CD4-positive, alpha-beta T cell (primary cell): ENCODE data around the gene NACA2. TPM values are rescaled to one million over a fixed set of nuclear protein-coding genes. Genes with fewer than 3 reads are reported as not detected.
"Not testable (repeated sequence)": the region's sequence is repeated elsewhere in the genome, so short reads cannot be mapped to it uniquely, and the experiment has no call there.

ENCODE experiments used
- ATAC-seq: fragments of 200-7000 bp; cut with Tn5 transposase; one replicate; pipeline ENCODE4 v1.10.0; 2022; ENCODE audit warnings: mild to moderate bottlenecking; ENCODE audit not compliant: poor library complexity
- CTCF ChIA-PET: fragments of 350-600 bp; sonication (Branson Sonifier 250); formaldehyde crosslinking; loops from one replicate; lab custom pipeline; 2021; ENCODE audit warnings: antibody characterized with exemption, inconsistent platforms; lab: Charles Lee
- POLR2A ChIA-PET: fragments of 350-600 bp; sonication (Branson Sonifier 250); formaldehyde crosslinking; loops from one replicate; lab custom pipeline; 2021; ENCODE audit warnings: antibody characterized with exemption, inconsistent platforms; lab: Charles Lee
- DNase-seq, 14 experiments: peaks; one replicate each; pipeline ENCODE4 v3.0.0-alpha.2; 2013 to 2020; ENCODE audit warnings: mixed read lengths in 2 of 14
- H3K27ac ChIP-seq, 2 donors: one replicate each; pipeline versions ENCODE4 v1.5.1 to v1.7.0; 2013; ENCODE audit warnings: low read length in 2 of 2, low read depth in 1 of 2, mild to moderate bottlenecking in 1 of 2
- H3K27me3 ChIP-seq, 2 experiments: 1 replicate in 1 of 2; 2 replicates in 1 of 2; pipeline versions ENCODE4 v1.6.1 to v1.7.0; 2013; ENCODE audit warnings: low read length in 2 of 2, control low read depth in 1 of 2, mild to moderate bottlenecking in 1 of 2, moderate library complexity in 1 of 2; ENCODE audit not compliant: insufficient read depth in 2 of 2, control insufficient read depth in 1 of 2
- H3K36me3 ChIP-seq: one replicate; pipeline ENCODE4 v1.6.1; 2013; ENCODE audit warnings: low read length, control low read depth; ENCODE audit not compliant: insufficient read depth
- H3K4me1 ChIP-seq: one replicate; pipeline ENCODE4 v1.6.1; 2013; ENCODE audit warnings: low read length, control low read depth; ENCODE audit not compliant: insufficient read depth
- H3K4me3 ChIP-seq: one replicate; pipeline ENCODE4 v1.5.1; 2013; ENCODE audit warnings: mild to moderate bottlenecking, low read length, moderate library complexity
- H3K9me3 ChIP-seq, 2 experiments: 1 replicate in 1 of 2; 2 replicates in 1 of 2; pipeline versions ENCODE4 v1.6.1 to v1.7.0; 2013; ENCODE audit warnings: low read length in 2 of 2, mild to moderate bottlenecking in 2 of 2, control low read depth in 1 of 2, moderate library complexity in 1 of 2; ENCODE audit not compliant: control insufficient read depth in 1 of 2, insufficient read depth in 1 of 2
- H3K27ac Mint-ChIP-seq: one replicate; pipeline ENCODE4 v1.8.0; 2020; ENCODE audit warnings: mixed read lengths
- H3K27me3 Mint-ChIP-seq: one replicate; pipeline ENCODE4 v1.8.0; 2021; ENCODE audit warnings: mixed read lengths
- H3K36me3 Mint-ChIP-seq: one replicate; pipeline ENCODE4 v1.8.0; 2021; ENCODE audit warnings: low read depth, mixed read lengths
- H3K4me1 Mint-ChIP-seq: one replicate; pipeline ENCODE4 v1.8.0; 2021; ENCODE audit warnings: low read depth, mixed read lengths
- H3K4me3 Mint-ChIP-seq: one replicate; pipeline ENCODE4 v1.8.0; 2020; ENCODE audit warnings: mild to moderate bottlenecking, mixed read lengths
- H3K9me3 Mint-ChIP-seq: one replicate; pipeline ENCODE4 v1.8.0; 2020; ENCODE audit warnings: mixed read lengths
- intact Hi-C, 2 experiments: fragments of 100-400 bp; cut with DNase I in 1 of 2; cut with micrococcal nuclease in 1 of 2; formaldehyde crosslinking; loops; one replicate each; pipeline versions ENCODE4 v1.15.1 to v1.9.0; 2023 to 2025; cut with DNase I, micrococcal nuclease
- total RNA-seq, 174 experiments: library from RNA in 2 of 174; stranded (reverse) in 2 of 174; gene quantifications; one replicate each; pipeline ENCODE4 v1.2.3 and lab custom pipeline; 2021 to 2026
- TF ChIP-seq, protein P1 (sequence below): fragments of 200-600 bp; IDR thresholded peaks from one replicate; pipeline ENCODE4 v1.8.0; 2022; ENCODE audit warnings: antibody characterized with exemption, mild to moderate bottlenecking

NACA2 gene
- total RNA-seq, 2 experiments from 2014 or later = not detected

DNA sequence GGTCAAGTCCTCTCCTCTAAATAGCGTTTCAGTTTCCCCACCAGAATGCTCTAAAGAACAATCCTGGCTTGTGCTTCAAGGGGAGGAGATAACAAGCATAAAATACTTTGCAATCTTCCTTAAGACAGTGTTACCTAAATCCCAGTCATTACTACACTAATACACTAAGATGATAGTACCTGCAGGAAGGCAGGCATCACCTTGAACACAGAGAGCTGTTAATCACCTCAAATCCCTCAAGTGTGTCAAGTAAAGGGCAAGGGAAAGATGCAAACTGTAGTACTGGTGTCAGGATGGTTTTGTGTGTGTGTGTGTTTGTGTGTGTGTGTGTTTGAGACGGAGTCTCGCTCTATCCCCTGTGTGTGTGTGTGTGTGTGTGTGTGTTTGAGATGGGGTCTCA lies 36.8 kb downstream of the NACA2 start:
- intact Hi-C loops = no loop called here
- DNase-seq = no peak
- TF ChIP-seq, protein P1, sequence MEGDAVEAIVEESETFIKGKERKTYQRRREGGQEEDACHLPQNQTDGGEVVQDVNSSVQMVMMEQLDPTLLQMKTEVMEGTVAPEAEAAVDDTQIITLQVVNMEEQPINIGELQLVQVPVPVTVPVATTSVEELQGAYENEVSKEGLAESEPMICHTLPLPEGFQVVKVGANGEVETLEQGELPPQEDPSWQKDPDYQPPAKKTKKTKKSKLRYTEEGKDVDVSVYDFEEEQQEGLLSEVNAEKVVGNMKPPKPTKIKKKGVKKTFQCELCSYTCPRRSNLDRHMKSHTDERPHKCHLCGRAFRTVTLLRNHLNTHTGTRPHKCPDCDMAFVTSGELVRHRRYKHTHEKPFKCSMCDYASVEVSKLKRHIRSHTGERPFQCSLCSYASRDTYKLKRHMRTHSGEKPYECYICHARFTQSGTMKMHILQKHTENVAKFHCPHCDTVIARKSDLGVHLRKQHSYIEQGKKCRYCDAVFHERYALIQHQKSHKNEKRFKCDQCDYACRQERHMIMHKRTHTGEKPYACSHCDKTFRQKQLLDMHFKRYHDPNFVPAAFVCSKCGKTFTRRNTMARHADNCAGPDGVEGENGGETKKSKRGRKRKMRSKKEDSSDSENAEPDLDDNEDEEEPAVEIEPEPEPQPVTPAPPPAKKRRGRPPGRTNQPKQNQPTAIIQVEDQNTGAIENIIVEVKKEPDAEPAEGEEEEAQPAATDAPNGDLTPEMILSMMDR = no peak
- no peaks in the 10 kb centered on the region for H3K36me3 ChIP-seq
- H3K27ac ChIP-seq = no peak overlapping the region
- Mint-ChIP-seq H3K9me3 (no peaks in the 10 kb centered on the region), H3K27ac (no peak overlapping the region), H3K4me3 (no peak overlapping the region), H3K27me3 (peaks cover 67% of the 10 kb centered on the region), H3K4me1 (no peaks in the 10 kb centered on the region), H3K36me3 (no peaks in the 10 kb centered on the region)
- ChIA-PET POLR2A (no interaction called here), CTCF (interaction anchor here (0.5 kb wide), 1 partner anchor 543 kb away, joined by 3 read pairs; no protein-coding TSS in a partner anchor)
- ATAC-seq = no peak
- H3K4me3 ChIP-seq = no peak overlapping the region
- H3K9me3 ChIP-seq = no peaks in the 10 kb centered on the region
- H3K27me3 ChIP-seq = peaks cover 9 to 40% of the 10 kb centered on the region in 2 experiments
- no peaks in the 10 kb centered on the region for H3K4me1 ChIP-seq

GRCh38 chr17:61552560-61552959 lies 38.5 kb downstream of the NACA2 start:
- DNase-seq, H3K27ac ChIP-seq, H3K9me3 ChIP-seq, H3K9me3 Mint-ChIP-seq, POLR2A ChIA-PET, H3K4me1 ChIP-seq, H3K4me3 Mint-ChIP-seq, H3K36me3 Mint-ChIP-seq, intact Hi-C loops, H3K36me3 ChIP-seq, H3K4me1 Mint-ChIP-seq, ATAC-seq, H3K4me3 ChIP-seq, H3K27ac Mint-ChIP-seq, CTCF ChIA-PET: not testable (repeated sequence)
- H3K27me3 ChIP-seq = peaks cover 6 to 50% of the 10 kb centered on the region in 2 experiments
- H3K27me3 Mint-ChIP-seq = peaks cover 72% of the 10 kb centered on the region

DNA sequence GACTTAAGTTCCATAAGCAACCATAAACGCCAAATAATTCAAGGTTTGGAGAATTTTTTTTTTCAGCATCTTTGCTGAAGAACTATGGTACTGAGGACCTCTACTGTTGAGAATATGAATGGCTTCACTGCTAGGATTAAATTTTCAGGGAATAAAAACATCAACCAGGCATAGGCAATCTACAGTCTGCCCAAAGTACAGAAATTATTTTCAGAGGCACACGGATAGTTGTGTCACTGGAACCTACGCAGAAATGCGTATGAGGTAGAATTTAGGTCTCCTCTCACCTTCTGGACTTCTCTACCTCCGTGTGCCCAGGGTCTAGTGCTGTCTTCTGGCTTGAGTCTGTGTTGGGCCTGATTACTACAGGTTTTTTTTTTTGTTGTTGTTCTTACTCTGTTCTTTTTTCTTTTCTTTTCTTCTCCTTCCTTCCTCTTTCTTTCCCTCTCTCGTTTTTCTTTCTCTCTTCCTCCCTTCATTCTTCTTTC lies 39.7 kb downstream of the NACA2 start:
- H3K27ac Mint-ChIP-seq = no peak overlapping the region
- Histone ChIP-seq H3K27ac (no peak overlapping the region), H3K4me3 (no peak overlapping the region), H3K4me1 (no peaks in the 10 kb centered on the region), H3K36me3 (no peaks in the 10 kb centered on the region), H3K27me3 (peaks cover 3 to 46% of the 10 kb centered on the region in 2 experiments), H3K9me3 (no peaks in the 10 kb centered on the region)
- peaks cover 63% of the 10 kb centered on the region for H3K27me3 Mint-ChIP-seq
- TF ChIP-seq, protein P1 = no peak
- DNase-seq (peak in 3 of 14 experiments; percentile 11 to 23 (median 19)), ATAC-seq (no peak)
- intact Hi-C loops = loop anchor here (2.0 kb wide), 2 partner anchors 138 to 830 kb away; no protein-coding TSS in a partner anchor
- ChIA-PET CTCF (no interaction called here), POLR2A (no interaction called here)
- H3K4me1 Mint-ChIP-seq = no peaks in the 10 kb centered on the region
- no peak overlapping the region for H3K4me3 Mint-ChIP-seq
- no peaks in the 10 kb centered on the region for H3K9me3 Mint-ChIP-seq
- no peaks in the 10 kb centered on the region for H3K36me3 Mint-ChIP-seq

DNA sequence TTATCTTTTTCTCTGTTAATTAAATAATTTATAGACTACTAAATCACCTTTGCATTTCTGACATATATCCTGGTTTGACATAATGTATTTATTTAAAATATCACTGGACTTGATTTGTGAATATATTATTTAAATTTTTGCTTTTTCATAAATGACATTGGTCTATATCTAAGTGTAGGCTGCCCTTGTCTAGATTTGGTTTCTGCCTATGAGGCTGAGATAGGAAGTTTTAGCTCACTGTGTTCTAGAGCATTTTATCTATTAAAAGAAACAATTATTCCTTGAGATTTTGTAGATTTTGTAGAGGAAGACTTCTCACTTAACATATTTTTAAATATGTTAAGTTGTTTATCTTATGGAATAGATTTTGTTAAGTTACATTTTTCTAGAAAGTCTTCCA lies 43.9 kb downstream of the NACA2 start:
- Mint-ChIP-seq H3K9me3 (no peaks in the 10 kb centered on the region), H3K27ac (no peak overlapping the region), H3K4me3 (no peak overlapping the region), H3K36me3 (no peaks in the 10 kb centered on the region), H3K27me3 (peaks cover 46% of the 10 kb centered on the region), H3K4me1 (no peaks in the 10 kb centered on the region)
- H3K27ac ChIP-seq = no peak overlapping the region
- H3K4me1 ChIP-seq = no peaks in the 10 kb centered on the region
- ATAC-seq = no peak
- POLR2A ChIA-PET = no interaction called here
- DNase-seq = no peak
- H3K36me3 ChIP-seq = no peaks in the 10 kb centered on the region
- peaks cover 0 to 41% of the 10 kb centered on the region in 2 experiments for H3K27me3 ChIP-seq
- CTCF ChIA-PET = no interaction called here
- no peak overlapping the region for H3K4me3 ChIP-seq
- TF ChIP-seq, protein P1 = no peak
- intact Hi-C loops = no loop called here
- peaks cover 0 to 4% of the 10 kb centered on the region in 2 experiments for H3K9me3 ChIP-seq
